Prostate gland (tissue), 2 donors: ENCODE measurements around the gene FGGY. TPM values are rescaled to one million over a fixed set of nuclear protein-coding genes. Genes with fewer than 3 reads are reported as not detected.
"Not testable (repeated sequence)": the region's sequence is repeated elsewhere in the genome, so short reads cannot be mapped to it uniquely, and the experiment has no call there.

Experiments used
- DNase-seq: peaks from one replicate; pipeline ENCODE4 v3.0.0-alpha.2; 2019; ENCODE audit warnings: low spot score
- H3K27ac ChIP-seq, 2 donors: fragments of 200-600 bp; sonication (generic); 2 replicates each; pipeline ENCODE4 v1.5.1; 2017 to 2019
- H3K27me3 ChIP-seq: fragments of 200-600 bp; sonication (generic); replicated peaks from 2 replicates; pipeline ENCODE4 v1.5.1; 2019; ENCODE audit not compliant: insufficient read depth
- H3K36me3 ChIP-seq, 2 donors: fragments of 200-600 bp; sonication (generic); 1 replicate in 1 of 2; 2 replicates in 1 of 2; pipeline versions ENCODE4 v1.5.1 to v1.8.1; 2017 to 2019
- H3K4me1 ChIP-seq: fragments of 200-600 bp; sonication (generic); replicated peaks from 2 replicates; pipeline ENCODE4 v1.5.1; 2019
- H3K4me3 ChIP-seq, 2 donors: fragments of 200-600 bp; sonication (generic); 2 replicates each; pipeline ENCODE4 v1.5.1; 2017 to 2019
- H3K9me3 ChIP-seq: fragments of 200-600 bp; sonication (generic); 2 replicates; pipeline ENCODE4 v1.5.1; 2017
- POLR2A ChIP-seq: fragments of 450-650 bp; IDR thresholded peaks from one replicate; pipeline ENCODE4 v1.6.1; 2016; ENCODE audit warnings: antibody characterized with exemption, mild to moderate bottlenecking
- POLR2AphosphoS5 ChIP-seq: sonication (generic); formaldehyde crosslinking; IDR thresholded peaks from one replicate; pipeline ENCODE4 v1.6.1; 2017; ENCODE audit warnings: antibody characterized with exemption
- WGBS: methylation state at CpG from one replicate; pipeline ENCODE4 v1.1.5; 2018; 5-methylcytosine and 5-hydroxymethylcytosine counted together
- intact Hi-C: fragments of 100-400 bp; cut with DNase I; formaldehyde crosslinking; loops from one replicate; pipeline ENCODE4 v1.14.2; 2022
- total RNA-seq, 2 donors: library from RNA; depleted of rRNA; stranded (reverse); fragments of >200 nt; gene quantifications; one replicate each; pipeline ENCODE4 v1.1.0, GENCODE V29; 2016
- TF ChIP-seq, protein P1 (sequence below), 4 experiments: fragments of 200-600 bp in 2 of 4; fragments of 450-650 bp in 2 of 4; sonication (generic) in 2 of 4; IDR thresholded peaks; 1 replicate in 3 of 4; 2 replicates in 1 of 4; pipeline ENCODE4 v1.5.1; 2016 to 2019; ENCODE audit warnings: antibody characterized with exemption in 4 of 4, mild to moderate bottlenecking in 2 of 4, moderate library complexity in 2 of 4

The FGGY gene
- total RNA-seq, 2 donors from 2014 or later, result 28.6 to 32.2 TPM

DNA sequence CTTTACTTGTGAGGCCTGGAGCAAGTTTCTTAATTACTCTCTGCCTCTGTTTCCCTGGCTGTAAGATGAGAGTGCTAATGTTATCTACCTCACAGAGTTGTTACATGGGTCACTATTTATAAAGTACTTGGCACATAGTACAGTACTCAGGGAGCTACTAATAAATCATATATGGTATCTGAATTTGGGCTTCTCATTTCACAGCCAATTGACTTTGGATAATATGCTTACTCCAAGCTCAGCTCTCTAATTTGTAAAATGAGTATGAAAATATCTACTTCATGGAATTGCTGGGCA lies 409.4 kb downstream of the FGGY start:
- Histone ChIP-seq H3K4me3 (no peak overlapping the region), H3K27ac (peak overlapping the region; percentile 22 to 44), H3K27me3 (no peaks in the 10 kb centered on the region), H3K36me3 (no peaks in the 10 kb centered on the region), H3K4me1 (no peaks in the 10 kb centered on the region), H3K9me3 (no peaks in the 10 kb centered on the region)
- intact Hi-C loops, result loop anchor here (5.0 kb wide), 1 partner anchor 51 kb away; no protein-coding TSS in a partner anchor
- TF ChIP-seq, protein P1, sequence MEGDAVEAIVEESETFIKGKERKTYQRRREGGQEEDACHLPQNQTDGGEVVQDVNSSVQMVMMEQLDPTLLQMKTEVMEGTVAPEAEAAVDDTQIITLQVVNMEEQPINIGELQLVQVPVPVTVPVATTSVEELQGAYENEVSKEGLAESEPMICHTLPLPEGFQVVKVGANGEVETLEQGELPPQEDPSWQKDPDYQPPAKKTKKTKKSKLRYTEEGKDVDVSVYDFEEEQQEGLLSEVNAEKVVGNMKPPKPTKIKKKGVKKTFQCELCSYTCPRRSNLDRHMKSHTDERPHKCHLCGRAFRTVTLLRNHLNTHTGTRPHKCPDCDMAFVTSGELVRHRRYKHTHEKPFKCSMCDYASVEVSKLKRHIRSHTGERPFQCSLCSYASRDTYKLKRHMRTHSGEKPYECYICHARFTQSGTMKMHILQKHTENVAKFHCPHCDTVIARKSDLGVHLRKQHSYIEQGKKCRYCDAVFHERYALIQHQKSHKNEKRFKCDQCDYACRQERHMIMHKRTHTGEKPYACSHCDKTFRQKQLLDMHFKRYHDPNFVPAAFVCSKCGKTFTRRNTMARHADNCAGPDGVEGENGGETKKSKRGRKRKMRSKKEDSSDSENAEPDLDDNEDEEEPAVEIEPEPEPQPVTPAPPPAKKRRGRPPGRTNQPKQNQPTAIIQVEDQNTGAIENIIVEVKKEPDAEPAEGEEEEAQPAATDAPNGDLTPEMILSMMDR (IDR thresholded peaks at IDR 0.05), result no peak
- DNase-seq, result no peak

DNA sequence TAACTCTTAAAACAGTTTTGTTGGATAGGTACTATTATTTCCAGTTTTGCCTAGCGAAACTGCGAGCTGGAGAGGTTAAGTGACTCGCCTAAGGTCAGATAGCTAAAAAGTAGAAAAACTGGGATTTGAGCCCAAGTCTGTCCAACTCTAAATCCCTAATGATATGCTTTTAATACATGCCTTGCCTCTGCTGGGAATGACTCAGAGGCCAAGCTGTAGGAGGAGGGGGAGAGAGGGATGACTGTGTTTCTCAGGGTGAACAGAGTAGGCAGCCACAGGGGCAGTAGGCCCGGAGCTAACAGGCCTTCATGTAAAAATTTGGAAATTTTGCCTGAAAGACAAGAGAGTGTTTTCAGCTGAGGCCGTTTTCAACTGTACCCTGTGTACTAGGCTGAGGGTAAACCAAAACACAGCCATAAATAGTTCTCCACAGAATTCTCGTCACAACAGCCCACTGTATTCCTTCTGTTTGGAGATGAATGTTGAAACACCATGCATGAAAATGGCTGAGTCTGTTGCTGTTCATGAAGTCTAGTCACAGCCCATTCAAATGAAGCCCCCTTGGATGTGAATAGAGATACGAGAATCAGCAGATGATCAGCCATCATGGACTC lies 410.4 kb downstream of the FGGY start:
- no peak overlapping the region for H3K4me3 ChIP-seq
- TF ChIP-seq POLR2AphosphoS5 (no peak), POLR2A (no peak)
- TF ChIP-seq, protein P1 (IDR thresholded peaks at IDR 0.05), result no peak
- no peaks in the 10 kb centered on the region for H3K9me3 ChIP-seq
- no peaks in the 10 kb centered on the region for H3K27me3 ChIP-seq
- H3K4me1 ChIP-seq, result no peaks in the 10 kb centered on the region
- 75% methylated on average over 7 of the region's 7 CpGs for WGBS
- peak overlapping the region; percentile 22 to 44 for H3K27ac ChIP-seq
- H3K36me3 ChIP-seq, result no peaks in the 10 kb centered on the region
- no peak for DNase-seq
- intact Hi-C loops, result loop anchor here (5.0 kb wide), 1 partner anchor 50 kb away; no protein-coding TSS in a partner anchor

DNA sequence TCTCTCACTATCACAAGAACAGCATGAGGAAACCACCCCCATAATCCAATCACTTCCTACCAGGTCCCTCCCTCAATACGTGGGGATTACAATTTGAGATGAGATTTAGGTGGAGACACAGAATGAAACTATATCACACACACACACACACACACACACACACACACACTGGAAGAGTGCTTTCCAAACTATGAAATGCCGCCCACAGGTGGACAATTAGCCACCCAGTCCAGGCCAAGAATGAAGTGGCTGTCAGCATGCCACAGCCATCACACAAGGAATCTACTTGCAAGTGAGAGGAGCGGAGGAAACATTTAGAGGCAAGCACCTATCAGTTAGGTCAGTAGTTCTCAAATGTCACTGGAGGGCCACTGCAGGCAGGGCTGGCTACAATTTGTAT lies 412.4 kb downstream of the FGGY start:
- TF ChIP-seq, protein P1 (IDR thresholded peaks at IDR 0.05), result no peak
- no peak for TF ChIP-seq POLR2AphosphoS5
- no peak for TF ChIP-seq POLR2A
- no peaks in the 10 kb centered on the region for H3K36me3 ChIP-seq
- no peak overlapping the region for H3K4me3 ChIP-seq
- intact Hi-C loops, result loop anchor here (5.0 kb wide), 1 partner anchor 48 kb away; no protein-coding TSS in a partner anchor
- no peak for DNase-seq
- WGBS, result 90% methylated on average over 3 of the region's 3 CpGs
- no peak overlapping the region for H3K27ac ChIP-seq
- no peaks in the 10 kb centered on the region for H3K9me3 ChIP-seq
- no peaks in the 10 kb centered on the region for H3K27me3 ChIP-seq
- no peaks in the 10 kb centered on the region for H3K4me1 ChIP-seq

DNA sequence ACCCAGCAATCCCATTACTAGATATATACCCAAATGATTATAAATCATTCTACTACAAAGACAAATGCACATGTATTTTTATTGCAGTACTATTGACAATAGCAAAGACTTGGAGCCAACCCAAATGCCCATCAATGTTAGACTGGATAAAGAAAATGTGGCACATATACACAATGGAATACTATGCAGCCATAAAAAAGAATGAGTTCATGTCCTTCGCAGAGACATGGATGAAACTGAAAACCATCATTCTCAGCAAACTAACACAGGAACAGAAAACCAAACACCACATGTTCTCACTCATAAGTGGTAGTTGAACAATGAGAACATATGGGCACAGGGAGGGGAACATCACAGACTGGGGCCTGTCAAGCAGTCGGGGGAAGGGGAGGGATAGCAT lies 414.0 kb downstream of the FGGY start:
- H3K9me3 ChIP-seq, H3K4me3 ChIP-seq, H3K27me3 ChIP-seq, H3K4me1 ChIP-seq, intact Hi-C loops, DNase-seq, H3K36me3 ChIP-seq, H3K27ac ChIP-seq: not testable (repeated sequence)
- WGBS, result 98% methylated on average over 2 of the region's 2 CpGs

DNA sequence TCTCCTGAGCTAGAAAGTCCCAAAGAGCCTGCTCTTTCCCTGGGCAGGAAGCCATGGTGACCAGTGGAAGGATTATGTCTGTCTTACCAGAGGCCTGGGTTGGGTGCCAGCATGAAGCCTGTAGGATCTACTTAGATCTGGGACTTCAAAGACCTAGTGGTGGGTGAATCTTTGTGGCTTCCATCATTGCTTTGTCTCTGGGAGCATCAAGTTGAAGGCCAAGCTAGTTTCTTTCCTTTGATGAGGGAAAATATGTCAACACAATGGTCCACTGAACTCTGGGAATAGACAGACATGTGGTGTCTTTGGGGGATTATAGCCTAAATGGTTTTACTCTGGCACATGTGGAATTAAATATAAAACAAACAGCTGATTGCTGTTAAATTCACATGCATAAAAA lies 417.3 kb downstream of the FGGY start:
- DNase-seq, result no peak
- Histone ChIP-seq H3K27me3 (no peaks in the 10 kb centered on the region), H3K9me3 (no peaks in the 10 kb centered on the region), H3K36me3 (no peaks in the 10 kb centered on the region), H3K4me1 (no peaks in the 10 kb centered on the region), H3K27ac (no peak overlapping the region), H3K4me3 (no peak overlapping the region)
- TF ChIP-seq, protein P1 (IDR thresholded peaks at IDR 0.05), result no peak
- TF ChIP-seq POLR2AphosphoS5, result no peak
- TF ChIP-seq POLR2A, result no peak
- intact Hi-C loops, result no loop called here
